KMS-11 (cell line): ENCODE measurements around the gene CDH13.

Experiments
- H2AFZ ChIP-seq: fragments of 200-600 bp; sonication (generic); 2 replicates; pipeline ENCODE4 v1.6.1; 2016; ENCODE audit warnings: antibody characterized with exemption, mixed run types, low read depth
- H3K27ac ChIP-seq: fragments of 200-600 bp; sonication (generic); 2 replicates; pipeline ENCODE4 v1.6.1; 2016; ENCODE audit warnings: mild to moderate bottlenecking, mixed run types
- H3K27me3 ChIP-seq: fragments of 200-600 bp; sonication (generic); 2 replicates; pipeline ENCODE4 v1.6.1; 2017; ENCODE audit warnings: mild to moderate bottlenecking, low read depth, mixed run types, moderate library complexity; ENCODE audit not compliant: insufficient read depth
- H3K36me3 ChIP-seq: fragments of 200-600 bp; sonication (generic); 2 replicates; pipeline ENCODE4 v1.6.1; 2017; ENCODE audit warnings: mild to moderate bottlenecking, mixed run types; ENCODE audit not compliant: insufficient read depth
- H3K4me1 ChIP-seq: fragments of 200-600 bp; sonication (generic); 2 replicates; pipeline ENCODE4 v1.6.1; 2016; ENCODE audit warnings: mild to moderate bottlenecking, low read depth, mixed run types; ENCODE audit not compliant: poor library complexity, severe bottlenecking
- H3K4me2 ChIP-seq: fragments of 200-600 bp; sonication (generic); 2 replicates; pipeline ENCODE4 v1.7.0; 2016; ENCODE audit warnings: mild to moderate bottlenecking, mixed run types
- H3K4me3 ChIP-seq: fragments of 200-600 bp; sonication (generic); IDR thresholded peaks from 2 replicates; pipeline ENCODE4 v1.6.1; 2017; ENCODE audit warnings: low read depth, low read length, mixed read lengths; ENCODE audit not compliant: insufficient read depth
- H3K79me2 ChIP-seq: fragments of 200-600 bp; sonication (generic); 2 replicates; pipeline ENCODE4 v1.6.1; 2016; ENCODE audit warnings: low read depth, mixed run types; ENCODE audit not compliant: insufficient read depth
- H3K9ac ChIP-seq: fragments of 200-600 bp; sonication (generic); 2 replicates; pipeline ENCODE4 v1.6.1; 2016; ENCODE audit warnings: mild to moderate bottlenecking, mixed run types
- H4K20me1 ChIP-seq: fragments of 200-600 bp; sonication (generic); 2 replicates; pipeline ENCODE4 v1.6.1; 2016; ENCODE audit warnings: mild to moderate bottlenecking, mixed run types; ENCODE audit not compliant: insufficient read depth
- TF ChIP-seq, protein P1 (sequence below): fragments of 200-600 bp; sonication (generic); conservative IDR thresholded peaks from 2 replicates; pipeline ENCODE4 v1.6.1; 2017; ENCODE audit warnings: low read depth, mild to moderate bottlenecking, antibody characterized with exemption, low read length, moderate library complexity, mixed read lengths

The CDH13 gene

DNA sequence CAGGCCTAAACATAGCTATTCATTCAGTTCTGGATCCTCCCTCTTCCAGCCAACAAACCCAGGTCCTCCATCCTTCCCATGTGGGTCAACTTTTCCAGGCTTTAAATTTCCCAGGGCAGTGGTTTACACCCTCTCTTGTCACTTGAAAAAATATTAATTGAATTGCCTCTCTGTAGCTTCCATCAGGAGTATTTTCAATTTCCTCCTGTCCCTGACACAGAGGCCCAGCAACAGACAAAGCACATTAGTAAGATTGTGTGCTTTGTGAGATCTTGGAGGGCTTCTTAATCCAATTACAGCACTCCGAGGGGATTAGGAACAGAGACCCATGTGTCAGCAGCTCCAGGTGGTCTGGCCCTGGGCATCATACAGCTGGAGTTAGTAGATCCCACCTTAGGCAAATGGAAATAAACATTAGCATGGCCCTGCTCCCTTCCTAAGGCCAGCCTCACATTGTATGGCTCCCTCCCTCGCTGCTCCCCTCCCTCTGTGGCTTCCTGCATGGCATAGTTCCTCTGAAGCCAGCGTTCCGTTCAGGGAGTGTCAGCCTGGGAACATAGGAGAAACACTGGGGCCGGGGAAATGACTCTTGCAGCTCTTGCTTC is 1048.3 kb downstream of the CDH13 start:
- no peak overlapping the region for H3K27ac ChIP-seq
- H3K4me3 ChIP-seq: no peak overlapping the region
- no peaks in the 10 kb centered on the region for H4K20me1 ChIP-seq
- H2AFZ ChIP-seq: no peak overlapping the region
- no peaks in the 10 kb centered on the region for H3K79me2 ChIP-seq
- no peak overlapping the region for H3K9ac ChIP-seq
- H3K4me2 ChIP-seq: no peak overlapping the region
- no peaks in the 10 kb centered on the region for H3K36me3 ChIP-seq
- TF ChIP-seq, protein P1, sequence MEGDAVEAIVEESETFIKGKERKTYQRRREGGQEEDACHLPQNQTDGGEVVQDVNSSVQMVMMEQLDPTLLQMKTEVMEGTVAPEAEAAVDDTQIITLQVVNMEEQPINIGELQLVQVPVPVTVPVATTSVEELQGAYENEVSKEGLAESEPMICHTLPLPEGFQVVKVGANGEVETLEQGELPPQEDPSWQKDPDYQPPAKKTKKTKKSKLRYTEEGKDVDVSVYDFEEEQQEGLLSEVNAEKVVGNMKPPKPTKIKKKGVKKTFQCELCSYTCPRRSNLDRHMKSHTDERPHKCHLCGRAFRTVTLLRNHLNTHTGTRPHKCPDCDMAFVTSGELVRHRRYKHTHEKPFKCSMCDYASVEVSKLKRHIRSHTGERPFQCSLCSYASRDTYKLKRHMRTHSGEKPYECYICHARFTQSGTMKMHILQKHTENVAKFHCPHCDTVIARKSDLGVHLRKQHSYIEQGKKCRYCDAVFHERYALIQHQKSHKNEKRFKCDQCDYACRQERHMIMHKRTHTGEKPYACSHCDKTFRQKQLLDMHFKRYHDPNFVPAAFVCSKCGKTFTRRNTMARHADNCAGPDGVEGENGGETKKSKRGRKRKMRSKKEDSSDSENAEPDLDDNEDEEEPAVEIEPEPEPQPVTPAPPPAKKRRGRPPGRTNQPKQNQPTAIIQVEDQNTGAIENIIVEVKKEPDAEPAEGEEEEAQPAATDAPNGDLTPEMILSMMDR: no peak
- no peaks in the 10 kb centered on the region for H3K27me3 ChIP-seq
- H3K4me1 ChIP-seq: no peaks in the 10 kb centered on the region

DNA sequence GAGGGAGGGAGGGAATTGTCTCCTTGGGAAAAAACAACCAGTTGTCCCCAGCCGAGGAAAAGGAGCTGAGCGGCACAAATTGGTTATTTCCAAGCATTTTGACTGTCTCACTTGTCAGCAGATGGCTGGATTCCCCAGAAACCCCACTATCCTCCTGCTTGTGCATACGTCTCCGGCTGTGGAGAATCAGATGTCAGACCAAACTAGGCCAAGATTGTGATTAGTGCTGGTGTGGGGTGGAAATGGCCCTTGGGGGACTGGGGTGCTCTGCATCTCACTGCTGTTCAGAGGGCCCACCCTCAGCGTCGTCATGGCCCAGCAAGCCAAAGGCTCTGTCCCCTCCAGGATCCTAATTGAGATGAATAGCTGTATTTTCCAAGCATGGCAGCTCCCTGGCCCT is 1049.3 kb downstream of the CDH13 start:
- no peaks in the 10 kb centered on the region for H3K36me3 ChIP-seq
- H3K27ac ChIP-seq: no peak overlapping the region
- H3K4me3 ChIP-seq: no peak overlapping the region
- H3K27me3 ChIP-seq: no peaks in the 10 kb centered on the region
- H2AFZ ChIP-seq: no peak overlapping the region
- H3K4me2 ChIP-seq: no peak overlapping the region
- TF ChIP-seq, protein P1: no peak
- no peaks in the 10 kb centered on the region for H3K79me2 ChIP-seq
- H3K4me1 ChIP-seq: no peaks in the 10 kb centered on the region
- H3K9ac ChIP-seq: no peak overlapping the region
- no peaks in the 10 kb centered on the region for H4K20me1 ChIP-seq

DNA sequence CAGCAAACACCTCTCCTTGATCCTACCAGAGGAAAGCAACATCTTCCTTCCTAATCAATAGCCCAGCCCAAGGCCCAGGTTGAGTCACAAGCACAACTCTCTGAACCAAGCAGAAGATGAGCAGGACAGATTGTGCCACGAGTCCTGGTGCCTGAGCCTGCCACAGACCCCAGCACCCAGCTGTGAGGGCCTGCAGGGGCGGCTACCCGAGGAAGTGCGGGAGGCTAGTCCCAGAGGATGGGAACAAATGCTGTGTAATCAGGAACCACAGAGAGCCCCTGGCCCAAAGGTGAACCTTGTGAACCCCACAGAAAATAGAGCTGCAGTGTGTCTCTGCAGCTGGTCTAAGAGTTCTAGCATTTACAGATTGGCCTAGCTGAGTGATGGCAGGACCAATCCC is 1054.2 kb downstream of the CDH13 start:
- no peak overlapping the region for H3K27ac ChIP-seq
- H3K36me3 ChIP-seq: no peaks in the 10 kb centered on the region
- H3K9ac ChIP-seq: no peak overlapping the region
- TF ChIP-seq, protein P1: no peak
- H3K79me2 ChIP-seq: no peaks in the 10 kb centered on the region
- H2AFZ ChIP-seq: no peak overlapping the region
- no peaks in the 10 kb centered on the region for H3K4me1 ChIP-seq
- no peaks in the 10 kb centered on the region for H3K27me3 ChIP-seq
- H3K4me3 ChIP-seq: no peak overlapping the region
- H3K4me2 ChIP-seq: no peak overlapping the region
- H4K20me1 ChIP-seq: no peaks in the 10 kb centered on the region

DNA sequence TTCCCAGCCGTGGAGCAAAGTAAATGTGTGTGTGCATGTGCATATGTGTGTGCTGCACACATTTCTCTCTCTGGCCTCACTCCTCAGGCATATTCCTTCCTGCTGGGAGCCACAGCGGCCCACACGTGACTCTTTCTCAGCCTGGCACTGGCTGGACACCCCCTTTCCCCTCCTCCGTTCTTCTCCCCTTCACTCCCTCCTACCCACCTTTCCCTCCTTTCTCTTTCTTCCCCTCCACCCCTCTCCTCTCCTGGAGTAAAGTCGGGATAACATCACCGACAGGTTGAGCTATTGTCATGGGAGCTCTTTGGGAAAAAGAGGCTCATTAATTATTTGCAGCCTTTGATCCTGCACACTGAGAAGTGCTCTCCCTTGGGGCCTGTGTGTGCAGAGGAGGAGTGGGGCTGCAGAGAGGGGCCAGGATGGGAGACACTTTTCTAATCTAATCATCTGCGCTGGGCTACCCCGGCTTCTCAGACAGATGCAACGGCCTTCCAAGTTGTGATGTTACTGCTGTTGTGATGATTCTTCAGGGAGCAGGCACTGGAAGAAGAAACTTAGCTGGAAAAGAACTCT is 1054.7 kb downstream of the CDH13 start:
- Histone ChIP-seq H3K27ac (no peak overlapping the region), H3K79me2 (no peaks in the 10 kb centered on the region), H3K4me3 (no peak overlapping the region), H3K9ac (no peak overlapping the region), H3K27me3 (no peaks in the 10 kb centered on the region), H4K20me1 (no peaks in the 10 kb centered on the region), H3K4me1 (no peaks in the 10 kb centered on the region), H3K4me2 (no peak overlapping the region), H2AFZ (no peak overlapping the region), H3K36me3 (no peaks in the 10 kb centered on the region)
- TF ChIP-seq, protein P1: no peak
